Activated T-helper 1 cell treated with anti-CD3 and anti-CD28 coated beads, Interleukin-2, amount 50 U/mL, for 16 hours (primary cell): Measurements from ENCODE around the gene DIS3L2.
"Not testable (repeated sequence)": the region's sequence is repeated elsewhere in the genome, so short reads cannot be mapped to it uniquely, and the experiment has no call there.

Source experiments
- DNase-seq, 2 donors: peaks; one replicate each; pipeline ENCODE4 v3.0.0-alpha.2; 2020; ENCODE audit warnings: low read depth in 1 of 2, low spot score in 1 of 2

The DIS3L2 gene

GRCh38 chr2:232342635-232343565 is 381.4 kb downstream of the DIS3L2 start:
- no peak for DNase-seq

DNA sequence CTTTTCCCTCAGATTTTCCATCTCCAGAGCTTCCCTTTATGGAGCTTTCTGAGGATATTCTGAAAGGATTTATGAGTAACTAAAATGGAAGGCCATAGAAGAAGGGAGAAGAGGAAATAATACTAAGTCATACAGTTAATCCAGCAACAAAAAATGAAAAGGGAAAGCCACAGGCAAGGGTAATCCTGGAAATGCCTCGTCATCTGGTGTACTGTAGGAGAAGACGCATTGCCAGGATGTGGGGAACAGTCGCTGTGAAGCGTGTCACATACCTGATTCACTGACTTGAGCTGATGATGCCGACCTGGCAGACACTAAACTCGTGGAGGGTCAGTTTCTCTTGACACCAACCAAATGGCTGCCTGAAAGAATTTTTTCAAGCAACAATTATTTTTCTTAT is 382.3 kb downstream of the DIS3L2 start:
- DNase-seq = no peak

- DNase-seq = no peak
Observed at GRCh38 chr2:232345251-232345650, 383.7 kb downstream of the DIS3L2 start.

DNA sequence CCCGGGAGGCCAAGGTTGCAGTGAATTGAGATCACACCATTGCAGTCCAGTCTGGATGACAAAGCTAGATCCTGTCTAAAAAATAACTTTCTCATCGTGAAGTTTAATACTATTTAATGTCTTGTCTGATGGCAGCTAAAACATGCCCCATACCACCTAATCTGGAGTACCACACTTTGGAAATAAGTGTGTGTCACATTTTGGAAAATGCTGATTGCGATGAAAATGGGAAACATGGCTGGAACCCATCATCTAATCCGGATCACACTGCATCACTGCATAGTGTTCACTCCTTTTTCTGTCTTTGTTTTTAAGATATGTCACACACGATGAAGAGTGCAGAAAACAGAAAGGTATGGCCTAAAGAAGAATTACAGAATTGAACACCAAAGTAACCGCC is 385.9 kb downstream of the DIS3L2 start:
- no peak for DNase-seq

DNA sequence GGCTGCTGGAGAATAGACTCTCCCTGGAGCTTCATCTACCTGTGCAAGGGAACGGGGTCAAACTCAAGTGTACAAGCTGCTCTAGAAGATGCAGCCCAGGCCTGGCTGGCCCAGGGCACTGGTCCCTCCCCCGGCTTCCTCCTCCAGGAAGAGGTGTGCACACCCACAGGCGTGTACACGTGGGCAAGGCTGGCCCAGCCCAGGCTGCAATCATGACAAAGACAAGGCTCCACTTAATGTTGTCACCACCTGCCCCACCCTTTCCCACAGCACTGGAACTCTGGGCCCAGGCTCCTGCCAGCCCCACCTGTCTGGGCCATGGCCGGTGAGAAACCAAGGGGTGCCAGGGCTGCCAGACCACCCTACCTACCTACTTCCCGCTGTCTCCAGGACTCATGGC is 387.4 kb downstream of the DIS3L2 start:
- DNase-seq = no peak

- no peak for DNase-seq
Observed at GRCh38 chr2:232349546-232349945, 388.0 kb downstream of the DIS3L2 start.

DNA sequence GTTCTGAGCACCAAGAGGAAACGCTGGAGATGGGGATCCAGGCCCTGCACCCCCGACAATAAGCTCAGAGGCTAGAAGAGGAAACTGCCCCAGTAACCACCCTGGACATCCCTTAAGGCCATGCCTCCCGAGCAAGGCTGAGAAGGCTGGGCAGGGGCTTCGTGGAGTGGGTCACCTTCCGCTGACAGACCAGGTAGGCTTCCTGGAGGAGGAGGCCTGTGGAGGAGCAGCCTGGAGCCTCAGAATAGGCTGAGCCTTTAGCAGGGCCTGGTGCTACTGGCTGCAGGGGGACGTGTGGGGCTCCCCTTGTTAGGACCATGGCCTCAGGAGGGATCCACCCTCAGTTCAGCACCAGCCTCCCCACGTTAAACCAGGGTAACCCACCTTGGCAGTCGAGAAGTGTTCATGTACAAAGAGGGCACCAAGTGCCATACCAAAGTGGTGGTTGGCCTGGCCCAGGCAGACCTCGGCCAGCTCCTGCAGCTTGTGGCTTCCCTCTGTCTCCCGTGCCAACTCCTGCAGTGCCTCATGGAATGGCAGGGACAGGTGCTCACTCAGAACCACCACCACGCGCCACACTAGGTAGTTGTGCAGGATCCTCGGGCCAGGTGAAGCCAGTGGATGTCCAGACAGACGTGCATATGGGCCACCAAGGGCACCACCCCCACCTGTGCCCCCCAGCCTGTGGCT is 388.6 kb downstream of the DIS3L2 start:
- no peak for DNase-seq

DNA sequence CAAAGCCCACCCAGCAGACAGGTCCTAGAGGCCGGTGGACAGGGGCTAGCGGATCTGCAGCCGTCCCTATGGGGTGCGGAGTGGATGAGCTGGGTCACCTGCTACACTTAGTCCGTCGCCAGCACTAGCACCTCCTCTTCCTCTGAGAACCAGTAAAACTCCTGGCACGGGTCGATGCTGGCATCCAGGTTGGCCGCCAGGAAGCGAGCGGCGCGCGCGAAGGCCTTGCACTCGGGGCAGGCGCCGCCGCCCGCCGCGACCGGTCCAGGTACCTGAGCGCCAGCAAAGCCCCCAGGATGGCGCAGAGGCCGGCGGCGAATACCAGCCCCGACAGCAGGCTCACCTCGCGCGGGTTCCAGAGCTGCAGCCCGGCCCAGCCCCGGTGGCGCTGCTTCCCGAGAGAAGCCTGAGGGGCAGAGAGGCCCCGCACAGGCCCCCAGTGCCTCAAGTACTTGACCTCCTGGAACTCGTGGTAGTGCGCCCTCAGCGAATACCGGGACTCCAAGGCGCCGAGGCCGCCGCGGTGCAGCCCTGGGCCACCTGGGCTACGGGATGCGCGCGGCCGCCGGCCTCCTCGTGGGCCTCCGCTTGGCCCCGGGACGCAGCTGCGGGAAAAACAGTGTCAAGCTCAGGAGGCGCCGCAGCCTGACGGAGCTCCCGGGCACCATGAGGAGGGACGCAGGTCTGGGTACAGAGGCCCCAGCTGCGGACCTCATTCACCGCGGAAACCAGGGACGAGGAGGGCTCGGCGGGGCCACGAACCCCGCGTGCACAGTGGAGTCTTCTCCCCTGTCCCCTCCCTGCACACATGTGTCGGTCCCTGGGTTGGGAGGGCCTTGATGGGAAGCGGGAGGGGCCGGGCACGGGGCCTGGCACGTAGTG is 389.5 kb downstream of the DIS3L2 start:
- no peak for DNase-seq

GRCh38 chr2:232351686-232352510 is 390.4 kb downstream of the DIS3L2 start:
- DNase-seq = no peak

DNA sequence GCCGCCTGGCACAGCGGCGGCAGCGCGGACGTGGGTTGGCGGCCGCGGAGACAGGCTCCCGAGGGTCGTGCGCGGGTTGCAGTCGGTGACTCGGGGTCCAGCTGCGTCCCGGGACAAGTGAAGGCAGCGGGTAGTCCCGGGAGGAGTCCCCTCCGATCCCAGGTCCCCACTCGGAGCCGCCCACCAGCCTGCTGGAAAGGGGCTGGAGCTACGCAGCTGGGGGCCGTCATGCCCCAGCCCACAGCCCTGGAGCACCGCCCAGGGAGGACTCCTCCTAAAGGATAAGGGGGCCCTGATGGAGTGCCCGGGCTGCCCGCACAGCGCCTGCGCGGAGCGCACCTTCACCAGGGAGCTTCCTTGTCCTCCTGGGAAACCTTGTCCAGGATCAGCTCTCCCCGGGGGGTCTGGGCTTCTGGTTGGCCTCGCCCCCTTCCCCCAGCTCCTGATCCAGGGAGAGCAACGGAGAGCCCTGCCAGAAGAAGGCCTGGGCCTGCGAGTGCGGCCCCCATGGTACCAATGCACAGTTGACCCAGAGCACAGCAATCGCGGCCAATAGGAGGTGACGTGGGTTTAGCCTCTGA is 391.1 kb downstream of the DIS3L2 start:
- no peak for DNase-seq

- no peak for DNase-seq
Observed at GRCh38 chr2:232353096-232353495, 391.6 kb downstream of the DIS3L2 start.

GRCh38 chr2:232353660-232354059 is 392.1 kb downstream of the DIS3L2 start:
- no peak for DNase-seq

DNA sequence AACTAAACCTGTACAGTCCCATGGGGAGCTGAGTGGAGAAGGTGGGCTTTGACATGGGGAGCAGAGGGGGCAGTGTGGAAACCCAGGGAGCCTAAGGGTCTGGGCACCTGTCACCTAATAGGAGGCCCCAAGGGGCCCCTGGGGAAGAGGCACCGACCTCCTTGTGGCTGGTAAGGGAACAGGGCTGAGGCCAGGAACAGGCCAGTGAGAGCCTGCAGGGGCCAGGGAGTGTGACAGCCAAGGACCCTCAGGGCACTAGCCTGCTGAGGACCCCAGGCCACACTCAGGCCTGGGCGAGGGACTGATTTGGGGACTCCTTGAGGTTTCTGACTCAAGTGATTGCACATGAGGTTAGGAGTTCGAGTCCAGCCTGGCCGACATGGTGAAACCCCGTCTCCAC is 392.6 kb downstream of the DIS3L2 start:
- no peak for DNase-seq

- no peak for DNase-seq
Observed at GRCh38 chr2:232361646-232362045, 400.1 kb downstream of the DIS3L2 start.

GRCh38 chr2:232362174-232362900 is 400.8 kb downstream of the DIS3L2 start:
- no peak for DNase-seq

- DNase-seq = not testable (repeated sequence)
Observed at GRCh38 chr2:232363064-232363783, 401.7 kb downstream of the DIS3L2 start.

DNA sequence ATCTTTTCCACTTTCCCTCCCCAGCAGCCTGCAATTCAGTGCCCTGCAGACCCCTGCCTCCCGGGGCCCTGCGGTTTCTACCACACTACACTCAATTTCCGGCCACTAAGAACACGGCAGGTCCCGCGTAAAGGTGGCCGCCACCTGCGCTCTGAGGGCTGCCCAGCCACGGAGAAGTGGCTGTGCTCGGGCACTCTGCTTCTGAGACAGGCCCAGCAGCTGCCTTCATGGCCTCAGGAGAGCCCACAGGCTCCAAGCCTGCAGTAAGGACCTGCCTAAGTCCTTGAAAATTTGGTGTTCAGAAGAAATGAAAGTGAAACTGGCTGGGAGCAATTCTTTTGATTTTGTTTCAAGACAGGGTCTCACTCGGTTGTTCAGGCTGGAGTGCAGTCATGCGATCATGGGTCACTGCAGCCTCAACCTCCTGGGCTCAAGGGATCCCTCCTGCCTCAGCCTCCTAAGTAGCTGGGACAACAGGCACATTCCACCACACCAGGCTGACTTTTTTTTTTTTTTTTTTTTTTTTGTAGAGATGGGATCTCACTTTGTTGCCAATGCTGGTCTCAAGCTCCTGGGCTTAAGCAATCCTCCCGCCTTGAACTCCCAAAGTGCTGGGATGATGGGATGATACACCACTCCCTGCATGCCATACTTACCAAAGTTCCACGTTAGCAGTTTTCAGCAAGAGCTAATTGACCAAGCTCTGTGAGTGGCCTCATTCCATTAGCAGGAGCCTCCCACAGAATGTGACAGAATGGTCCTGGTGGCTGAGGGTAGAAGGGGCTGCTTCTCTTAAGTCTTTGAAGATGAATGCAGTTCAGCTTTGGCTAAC is 402.5 kb downstream of the DIS3L2 start:
- no peak for DNase-seq
